Neural progenitor cell (in vitro differentiated cells): ENCODE results near the gene DNAH7. TPM values are rescaled to one million over a fixed set of nuclear protein-coding genes. Genes with fewer than 3 reads are reported as not detected.

Experiments
- DNase-seq: peaks from one replicate; pipeline ENCODE4 v3.0.0-alpha.2; 2016; ENCODE audit warnings: low spot score
- H2AFZ ChIP-seq: fragments of 200-600 bp; sonication (generic); replicated peaks from 2 replicates; pipeline ENCODE4 v1.6.1; 2016; ENCODE audit warnings: antibody characterized with exemption
- H3F3A ChIP-seq: fragments of 200-600 bp; sonication (generic); 2 replicates; pipeline ENCODE4 v1.6.1; 2016; ENCODE audit warnings: antibody characterized with exemption, low read depth
- H3K27ac ChIP-seq: fragments of 200-600 bp; sonication (generic); 2 replicates; pipeline ENCODE4 v1.5.1; 2016; ENCODE audit warnings: mild to moderate bottlenecking
- H3K27me3 ChIP-seq: fragments of 200-600 bp; sonication (generic); 2 replicates; pipeline ENCODE4 v1.6.1; 2016; ENCODE audit warnings: mild to moderate bottlenecking, moderate library complexity
- H3K36me3 ChIP-seq: fragments of 200-600 bp; sonication (generic); 2 replicates; pipeline ENCODE4 v1.5.1; 2016
- H3K4me1 ChIP-seq: fragments of 200-600 bp; sonication (generic); 2 replicates; pipeline ENCODE4 v1.6.1; 2016; ENCODE audit warnings: mixed run types
- H3K4me2 ChIP-seq: fragments of 200-600 bp; sonication (generic); 2 replicates; pipeline ENCODE4 v1.6.1; 2016
- H3K4me3 ChIP-seq: fragments of 200-600 bp; sonication (generic); 2 replicates; pipeline ENCODE4 v1.5.1; 2016
- H3K79me2 ChIP-seq: fragments of 200-600 bp; sonication (generic); 2 replicates; pipeline ENCODE4 v1.6.1; 2016; ENCODE audit warnings: low read depth
- H3K9ac ChIP-seq: fragments of 200-600 bp; sonication (generic); 2 replicates; pipeline ENCODE4 v1.6.1; 2016
- H3K9me3 ChIP-seq: fragments of 200-600 bp; sonication (generic); 2 replicates; pipeline ENCODE4 v1.5.1; 2016; ENCODE audit warnings: low read depth
- H4K20me1 ChIP-seq: fragments of 200-600 bp; sonication (generic); 2 replicates; pipeline ENCODE4 v1.6.1; 2016; ENCODE audit warnings: low read depth
- H3K27ac Mint-ChIP-seq: 3 replicates; pipeline ENCODE4 v1.8.0; 2021; ENCODE audit warnings: mixed read lengths
- H3K27me3 Mint-ChIP-seq: 2 replicates; pipeline ENCODE4 v1.8.0; 2022; ENCODE audit warnings: low read depth, mild to moderate bottlenecking, inconsistent platforms, moderate library complexity, mixed read lengths; ENCODE audit not compliant: insufficient read depth
- H3K36me3 Mint-ChIP-seq: 3 replicates; pipeline ENCODE4 v1.8.0; 2021; ENCODE audit warnings: mixed read lengths
- H3K4me1 Mint-ChIP-seq: 3 replicates; pipeline ENCODE4 v1.8.0; 2021; ENCODE audit warnings: mixed read lengths
- H3K4me3 Mint-ChIP-seq: 3 replicates; pipeline ENCODE4 v1.8.0; 2021; ENCODE audit warnings: mild to moderate bottlenecking, moderate library complexity, mixed read lengths
- H3K9me3 Mint-ChIP-seq: 3 replicates; pipeline ENCODE4 v1.8.0; 2020; ENCODE audit warnings: mixed read lengths
- EZH2 ChIP-seq: fragments of 200-600 bp; sonication (generic); IDR thresholded peaks from 2 replicates; pipeline ENCODE4 v1.6.1; 2017; ENCODE audit warnings: antibody characterized with exemption, mild to moderate bottlenecking, moderate library complexity
- EZH2phosphoT487 ChIP-seq: fragments of 200-600 bp; sonication (generic); IDR thresholded peaks from 2 replicates; pipeline ENCODE4 v1.6.1; 2017; ENCODE audit warnings: antibody characterized with exemption
- total RNA-seq: library from RNA; depleted of rRNA; stranded (reverse); fragments of >200 nt; gene quantifications from 2 replicates; pipeline ENCODE4 v1.2.3, GENCODE V29; 2015; ENCODE audit warnings: low replicate concordance
- TF ChIP-seq, protein P1 (sequence below): fragments of 200-600 bp; sonication (generic); IDR thresholded peaks from 2 replicates; pipeline ENCODE4 v1.5.1; 2017; ENCODE audit warnings: antibody characterized with exemption, mild to moderate bottlenecking

The DNAH7 gene
- total RNA-seq, 1 donor from 2014 or later: 0.49 TPM

DNA sequence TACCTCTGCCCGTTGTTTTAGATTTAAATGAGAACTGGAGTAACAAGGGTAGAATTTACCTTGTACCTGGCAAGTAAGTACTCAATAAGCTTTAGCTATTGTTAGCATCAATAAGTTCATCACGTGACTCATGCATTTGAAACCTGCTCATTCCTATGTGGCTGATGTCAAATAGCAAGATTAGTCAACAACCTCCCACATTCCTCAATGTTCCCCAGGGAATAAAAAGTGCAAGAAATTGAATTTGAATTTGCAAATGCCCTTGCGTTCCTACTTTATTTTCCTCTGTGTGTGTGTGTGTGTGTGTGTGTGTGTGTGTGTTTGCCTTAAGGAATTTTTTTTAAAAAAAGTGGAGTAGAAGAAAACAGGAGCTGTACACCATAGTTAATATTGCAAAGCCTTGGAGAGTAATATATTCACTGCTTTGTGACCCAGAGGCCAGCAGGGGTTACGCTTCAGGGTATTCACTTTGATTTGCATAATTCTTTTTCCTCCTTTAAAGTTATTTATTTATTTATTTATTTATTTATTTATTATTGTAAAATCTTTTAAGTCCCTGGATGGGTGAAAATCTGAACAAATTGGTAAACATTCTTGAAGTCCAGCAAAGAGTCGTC is 43.9 kb upstream of the DNAH7 start:
- TF ChIP-seq EZH2phosphoT487 (no peak), EZH2 (no peak)
- TF ChIP-seq, protein P1, sequence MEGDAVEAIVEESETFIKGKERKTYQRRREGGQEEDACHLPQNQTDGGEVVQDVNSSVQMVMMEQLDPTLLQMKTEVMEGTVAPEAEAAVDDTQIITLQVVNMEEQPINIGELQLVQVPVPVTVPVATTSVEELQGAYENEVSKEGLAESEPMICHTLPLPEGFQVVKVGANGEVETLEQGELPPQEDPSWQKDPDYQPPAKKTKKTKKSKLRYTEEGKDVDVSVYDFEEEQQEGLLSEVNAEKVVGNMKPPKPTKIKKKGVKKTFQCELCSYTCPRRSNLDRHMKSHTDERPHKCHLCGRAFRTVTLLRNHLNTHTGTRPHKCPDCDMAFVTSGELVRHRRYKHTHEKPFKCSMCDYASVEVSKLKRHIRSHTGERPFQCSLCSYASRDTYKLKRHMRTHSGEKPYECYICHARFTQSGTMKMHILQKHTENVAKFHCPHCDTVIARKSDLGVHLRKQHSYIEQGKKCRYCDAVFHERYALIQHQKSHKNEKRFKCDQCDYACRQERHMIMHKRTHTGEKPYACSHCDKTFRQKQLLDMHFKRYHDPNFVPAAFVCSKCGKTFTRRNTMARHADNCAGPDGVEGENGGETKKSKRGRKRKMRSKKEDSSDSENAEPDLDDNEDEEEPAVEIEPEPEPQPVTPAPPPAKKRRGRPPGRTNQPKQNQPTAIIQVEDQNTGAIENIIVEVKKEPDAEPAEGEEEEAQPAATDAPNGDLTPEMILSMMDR: no peak
- Histone ChIP-seq H3K79me2 (no peaks in the 10 kb centered on the region), H3K4me1 (peaks cover 27% of the 10 kb centered on the region), H2AFZ (peak overlapping the region; percentile 96), H3F3A (peaks cover 16% of the 10 kb centered on the region), H3K27ac (peak overlapping the region; percentile 88), H3K4me2 (peak overlapping the region; percentile 63), H3K9ac (no peak overlapping the region), H3K36me3 (no peaks in the 10 kb centered on the region), H3K27me3 (no peaks in the 10 kb centered on the region), H4K20me1 (no peaks in the 10 kb centered on the region), H3K4me3 (no peak overlapping the region), H3K9me3 (no peaks in the 10 kb centered on the region)
- peak overlapping the region; percentile 73 for H3K4me3 Mint-ChIP-seq
- no peaks in the 10 kb centered on the region for H3K36me3 Mint-ChIP-seq
- H3K27me3 Mint-ChIP-seq: no peaks in the 10 kb centered on the region
- peak overlapping the region; percentile 100 for H3K27ac Mint-ChIP-seq
- H3K9me3 Mint-ChIP-seq: peaks cover 5% of the 10 kb centered on the region
- peaks cover 40% of the 10 kb centered on the region for H3K4me1 Mint-ChIP-seq
- DNase-seq: no peak

DNA sequence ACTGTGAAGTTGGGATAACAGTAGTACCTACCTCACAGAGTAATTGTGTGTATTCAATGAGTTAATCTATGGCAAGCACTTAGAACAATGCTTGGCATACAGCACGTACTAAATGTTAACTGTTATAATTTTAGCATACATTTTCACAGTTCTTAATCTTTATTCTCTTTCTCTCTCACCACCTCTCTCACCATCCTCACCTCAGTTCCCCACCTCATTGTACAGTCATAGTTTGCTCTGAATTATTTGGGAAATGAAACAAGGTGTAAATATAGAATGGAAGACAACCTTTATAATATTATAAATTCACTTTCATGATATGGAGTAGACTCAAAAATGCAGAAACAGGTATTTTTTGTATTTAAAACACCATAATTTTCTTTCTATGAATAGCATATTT is 40.0 kb upstream of the DNAH7 start:
- TF ChIP-seq EZH2: no peak
- TF ChIP-seq, protein P1: no peak
- TF ChIP-seq EZH2phosphoT487: no peak

DNA sequence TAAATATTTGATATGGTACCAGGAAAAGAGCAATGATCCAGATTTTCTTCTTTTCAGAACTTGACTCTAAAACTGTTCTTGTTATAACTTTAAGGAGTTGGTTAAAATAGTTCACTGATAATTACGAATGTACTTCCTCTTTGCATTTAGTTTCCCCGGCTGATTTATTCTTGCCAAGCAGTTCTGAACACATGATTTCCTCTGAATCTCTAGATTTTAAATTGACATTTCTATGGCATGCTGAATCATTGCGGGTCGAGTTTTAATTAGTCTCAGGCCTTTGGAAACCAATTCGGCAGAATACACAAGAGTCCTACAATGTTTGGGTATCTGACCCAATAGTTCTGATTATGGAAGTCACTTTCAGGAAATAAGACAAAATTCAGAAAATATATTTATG is 37.3 kb upstream of the DNAH7 start:
- Histone ChIP-seq H2AFZ (no peak overlapping the region), H4K20me1 (no peaks in the 10 kb centered on the region), H3K4me1 (peaks cover 8% of the 10 kb centered on the region), H3K9ac (no peak overlapping the region), H3K27me3 (no peaks in the 10 kb centered on the region), H3F3A (no peaks in the 10 kb centered on the region), H3K4me2 (no peak overlapping the region), H3K9me3 (no peaks in the 10 kb centered on the region), H3K27ac (no peak overlapping the region), H3K4me3 (no peak overlapping the region), H3K36me3 (no peaks in the 10 kb centered on the region), H3K79me2 (no peaks in the 10 kb centered on the region)
- DNase-seq: no peak
- Mint-ChIP-seq H3K9me3 (peaks cover 9% of the 10 kb centered on the region), H3K4me1 (peaks cover 33% of the 10 kb centered on the region), H3K27ac (no peak overlapping the region), H3K4me3 (no peak overlapping the region), H3K36me3 (peaks cover 2% of the 10 kb centered on the region), H3K27me3 (peaks cover 5% of the 10 kb centered on the region)
- no peak for TF ChIP-seq EZH2phosphoT487
- no peak for TF ChIP-seq EZH2
- TF ChIP-seq, protein P1: no peak

More for the DNA sequence above, 40.0 kb upstream of the DNAH7 start:
- H3K4me3 Mint-ChIP-seq: no peak overlapping the region
- no peaks in the 10 kb centered on the region for H4K20me1 ChIP-seq
- H3K9ac ChIP-seq: no peak overlapping the region
- H2AFZ ChIP-seq: no peak overlapping the region
- no peaks in the 10 kb centered on the region for H3K79me2 ChIP-seq
- no peak overlapping the region for H3K4me2 ChIP-seq
- no peaks in the 10 kb centered on the region for H3K27me3 Mint-ChIP-seq
- peaks cover 7% of the 10 kb centered on the region for H3K9me3 Mint-ChIP-seq
- no peak overlapping the region for H3K4me3 ChIP-seq
- DNase-seq: no peak
- H3K9me3 ChIP-seq: no peaks in the 10 kb centered on the region
- H3K4me1 ChIP-seq: peaks cover 26% of the 10 kb centered on the region
- H3K36me3 ChIP-seq: no peaks in the 10 kb centered on the region
- H3K27me3 ChIP-seq: no peaks in the 10 kb centered on the region
- H3F3A ChIP-seq: peaks cover 13% of the 10 kb centered on the region
- H3K36me3 Mint-ChIP-seq: no peaks in the 10 kb centered on the region
- H3K4me1 Mint-ChIP-seq: peaks cover 30% of the 10 kb centered on the region
- H3K27ac Mint-ChIP-seq: no peak overlapping the region
- no peak overlapping the region for H3K27ac ChIP-seq
